Stomach smooth muscle (tissue), 2 donors: Measurements from ENCODE around the gene SPDYE18.
"Not testable (repeated sequence)": the region's sequence is repeated elsewhere in the genome, so short reads cannot be mapped to it uniquely, and the experiment has no call there.

Experiments
- H3K27ac ChIP-seq: one replicate; pipeline ENCODE4 v1.7.0; 2013; ENCODE audit warnings: mild to moderate bottlenecking, low read length, inconsistent platforms
- H3K27me3 ChIP-seq, 2 donors: one replicate each; pipeline ENCODE4 v1.7.0; 2013; ENCODE audit warnings: low read length in 2 of 2; ENCODE audit not compliant: insufficient read depth in 2 of 2, control insufficient read depth in 1 of 2
- H3K36me3 ChIP-seq, 2 donors: one replicate each; pipeline ENCODE4 v1.7.0; 2013; ENCODE audit warnings: low read length in 2 of 2; ENCODE audit not compliant: control insufficient read depth in 2 of 2, insufficient read depth in 2 of 2
- H3K4me1 ChIP-seq: one replicate; pipeline ENCODE4 v1.7.0; 2013; ENCODE audit warnings: low read length; ENCODE audit not compliant: control insufficient read depth, insufficient read depth
- H3K4me3 ChIP-seq, 2 donors: one replicate each; pipeline ENCODE4 v1.7.0; 2013; ENCODE audit warnings: low read length in 2 of 2
- H3K9ac ChIP-seq, 2 donors: one replicate each; pipeline ENCODE4 v1.7.0; 2013; ENCODE audit warnings: low read length in 2 of 2, mild to moderate bottlenecking in 1 of 2
- H3K9me3 ChIP-seq, 2 donors: one replicate each; pipeline ENCODE4 v1.7.0; 2013; ENCODE audit warnings: low read length in 2 of 2; ENCODE audit not compliant: control insufficient read depth in 2 of 2
- donor health status: healthy.
- donor health status: Pancreatic carcinoma.

SPDYE18 gene

DNA sequence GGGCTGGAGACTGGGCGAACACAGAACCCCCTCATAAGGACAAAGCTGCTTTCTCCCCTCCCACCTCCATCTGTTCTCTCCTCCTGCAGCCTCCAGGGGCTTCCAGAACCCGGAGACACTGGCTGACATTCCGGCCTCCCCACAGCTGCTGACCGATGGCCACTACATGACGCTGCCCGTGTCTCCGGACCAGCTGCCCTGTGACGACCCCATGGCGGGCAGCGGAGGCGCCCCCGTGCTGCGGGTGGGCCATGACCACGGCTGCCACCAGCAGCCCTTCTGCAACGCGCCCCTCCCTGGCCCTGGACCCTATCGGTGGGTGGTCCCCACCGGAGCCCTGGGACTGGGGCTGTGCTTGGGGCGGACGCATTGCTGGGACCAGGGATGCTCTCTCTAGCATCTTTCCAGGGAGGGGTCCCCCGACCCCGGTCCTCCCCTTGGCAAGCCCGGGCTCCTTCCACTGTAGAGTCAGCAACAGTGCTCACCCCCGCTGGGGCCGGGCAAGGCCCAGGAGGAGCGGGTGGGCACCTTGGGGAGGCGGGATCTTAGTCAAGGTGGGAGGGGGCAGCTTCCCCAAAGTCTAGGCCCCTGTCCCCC, 56.8 kb downstream of the SPDYE18 start:
- H3K9me3 ChIP-seq, H3K4me1 ChIP-seq, H3K9ac ChIP-seq, H3K27ac ChIP-seq, H3K36me3 ChIP-seq, H3K27me3 ChIP-seq, H3K4me3 ChIP-seq: not testable (repeated sequence)

DNA sequence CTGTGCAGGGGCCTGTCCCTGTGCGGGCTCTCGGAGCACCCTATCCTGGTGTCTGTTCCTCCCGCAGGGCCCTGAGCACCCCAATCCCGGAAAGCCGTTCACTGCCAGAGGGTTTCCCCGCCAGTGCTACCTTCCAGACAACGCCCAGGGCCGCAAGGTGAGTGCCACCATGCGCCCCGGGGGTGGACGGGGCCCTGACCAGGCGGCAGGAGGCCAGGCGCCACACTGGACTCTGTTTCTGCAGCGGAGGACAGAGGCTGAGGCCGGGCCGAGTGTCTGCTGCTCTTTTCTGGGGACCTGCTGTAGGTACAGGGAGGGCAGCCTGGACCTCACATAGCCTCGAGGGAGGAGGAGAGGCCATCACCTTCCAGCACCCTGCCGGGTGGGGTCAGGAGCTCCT, 58.2 kb downstream of the SPDYE18 start:
- not testable (repeated sequence) for H3K9me3 ChIP-seq, H3K9ac ChIP-seq, H3K36me3 ChIP-seq, H3K27ac ChIP-seq, H3K4me1 ChIP-seq, H3K27me3 ChIP-seq, H3K4me3 ChIP-seq

DNA sequence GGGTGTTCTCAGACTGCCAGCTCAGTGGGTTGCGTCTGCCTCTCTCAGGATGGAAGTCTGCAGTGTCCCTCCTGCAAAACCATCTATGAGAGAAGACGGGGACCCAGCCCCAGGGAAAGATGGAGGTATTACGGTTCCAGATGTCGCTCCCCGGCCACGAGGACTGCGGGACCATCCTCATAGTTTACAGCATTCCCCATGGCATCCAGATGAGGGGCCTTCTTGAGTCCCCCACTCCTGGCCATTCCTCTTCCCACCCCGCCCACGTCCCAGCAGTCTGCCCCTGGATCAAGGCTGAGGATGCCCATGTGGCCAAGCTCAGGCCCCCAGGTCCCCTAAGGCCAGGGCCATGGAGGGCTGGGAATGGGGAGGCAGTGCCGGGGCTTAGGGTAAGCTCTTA, 59.1 kb downstream of the SPDYE18 start:
- H3K27me3 ChIP-seq, H3K27ac ChIP-seq, H3K9ac ChIP-seq, H3K4me3 ChIP-seq, H3K4me1 ChIP-seq, H3K9me3 ChIP-seq, H3K36me3 ChIP-seq: not testable (repeated sequence)

DNA sequence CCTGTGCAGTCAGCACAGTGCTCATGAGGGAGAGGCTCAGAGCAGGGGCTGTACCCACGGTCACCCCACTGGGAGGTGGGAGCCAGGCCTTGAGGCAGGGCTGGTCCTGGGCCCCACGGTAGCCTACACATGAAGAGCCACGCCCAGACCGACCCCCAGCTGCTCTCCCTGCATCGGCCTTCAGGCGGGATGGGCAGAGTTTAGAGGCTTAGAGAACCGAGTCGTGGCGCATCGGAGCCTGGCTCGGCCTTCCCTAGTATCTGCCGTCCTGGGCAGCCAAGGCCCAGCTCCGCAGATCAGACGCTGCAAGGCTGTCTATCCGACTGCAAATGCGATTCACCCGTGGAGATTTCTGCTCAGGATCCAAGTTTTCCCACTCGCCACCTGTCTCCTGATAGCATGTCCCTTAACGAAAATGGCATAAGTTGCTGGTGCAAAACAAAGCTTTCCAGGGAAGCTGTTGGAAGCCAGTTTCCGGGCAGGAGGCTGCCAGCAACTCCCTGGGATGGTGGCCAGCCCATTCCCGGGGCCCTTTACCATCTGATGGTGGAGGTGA, 59.6 kb downstream of the SPDYE18 start:
- not testable (repeated sequence) for H3K27me3 ChIP-seq, H3K4me1 ChIP-seq, H3K4me3 ChIP-seq, H3K9me3 ChIP-seq, H3K9ac ChIP-seq, H3K27ac ChIP-seq, H3K36me3 ChIP-seq

DNA sequence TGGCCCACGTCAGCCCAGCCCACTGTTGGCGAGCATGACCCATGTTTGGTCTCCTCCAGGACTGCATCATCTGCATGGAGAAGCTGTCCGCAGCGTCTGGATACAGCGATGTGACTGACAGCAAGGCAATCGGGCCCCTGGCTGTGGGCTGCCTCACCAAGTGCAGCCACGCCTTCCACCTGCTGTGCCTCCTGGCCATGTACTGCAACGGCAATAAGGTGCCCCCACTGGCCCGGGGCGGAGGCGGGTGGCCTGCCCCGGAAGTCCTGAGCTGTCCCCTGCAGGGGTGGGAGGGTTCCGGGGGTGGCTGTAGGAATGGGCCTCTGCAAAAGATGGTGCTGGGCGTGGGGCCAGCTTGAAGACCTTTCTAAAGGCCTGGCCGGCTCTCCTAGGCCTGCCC, 60.3 kb downstream of the SPDYE18 start:
- not testable (repeated sequence) for H3K4me1 ChIP-seq, H3K4me3 ChIP-seq, H3K27ac ChIP-seq, H3K9ac ChIP-seq, H3K27me3 ChIP-seq, H3K36me3 ChIP-seq, H3K9me3 ChIP-seq
